ENCODE measurements around the gene PDS5B.

Gene PDS5B

DNA sequence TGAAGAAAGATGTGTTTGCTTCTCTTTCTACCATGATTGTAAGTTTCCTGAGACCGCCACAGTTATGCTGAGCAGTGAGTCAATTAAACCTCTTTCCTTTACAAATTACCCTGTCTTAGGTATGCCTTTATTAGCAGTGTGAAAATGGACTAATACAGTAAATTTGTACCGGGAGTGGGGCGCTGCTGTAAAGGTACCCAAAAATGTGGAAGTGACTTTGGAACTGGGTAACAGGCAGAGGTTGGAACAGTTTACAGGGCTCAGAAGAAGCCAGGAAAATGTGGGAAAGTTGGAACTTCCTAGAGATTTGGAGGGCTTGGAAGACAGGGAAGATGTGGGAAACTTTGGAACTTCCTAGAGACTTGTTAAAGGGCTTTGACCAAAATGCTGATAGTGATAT, 9.2 kb upstream of the PDS5B start:
- no peaks in the 10 kb centered on the region for H3K27me3 Mint-ChIP-seq
- H3K36me3 Mint-ChIP-seq (ENCODE audit: low read depth) = no peaks in the 10 kb centered on the region
- peaks cover 25% of the 10 kb centered on the region for H3K9me3 Mint-ChIP-seq
- H3K27ac Mint-ChIP-seq = no peak overlapping the region
- intact Hi-C loops (cut with micrococcal nuclease) = no loop called here
- no peaks in the 10 kb centered on the region for H3K4me1 Mint-ChIP-seq (ENCODE audit: low read depth)
- H3K4me3 Mint-ChIP-seq = no peak overlapping the region

DNA sequence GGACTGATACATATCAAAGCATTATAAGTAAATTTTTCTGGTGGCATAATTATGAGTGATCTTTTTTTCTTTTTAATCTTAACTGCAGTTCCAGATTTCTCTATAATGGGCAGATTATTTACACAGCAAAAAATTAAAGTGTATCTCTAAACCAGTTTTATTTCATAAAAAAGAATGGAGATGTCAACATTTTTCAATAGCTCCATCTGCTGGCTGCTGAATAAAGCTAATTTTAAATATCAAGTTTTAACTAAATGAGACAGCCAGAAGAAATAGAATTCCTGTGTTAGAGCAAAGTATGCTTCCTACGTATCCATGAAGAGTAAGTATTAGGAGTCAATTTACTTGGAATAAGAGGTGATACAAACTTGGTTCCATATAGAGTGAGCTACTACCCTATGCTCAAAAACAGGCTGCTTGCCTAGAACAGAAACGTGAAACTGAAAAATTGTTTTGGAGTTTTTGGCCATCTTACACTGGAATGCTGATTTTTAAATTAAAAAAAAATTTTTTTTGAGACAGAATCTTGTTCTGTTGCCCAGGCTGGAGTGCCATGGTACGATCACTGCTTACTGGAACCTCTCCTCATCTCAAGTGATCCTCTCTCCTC, 5.0 kb upstream of the PDS5B start:
- no peak overlapping the region for H3K27ac Mint-ChIP-seq
- peaks cover 7% of the 10 kb centered on the region for H3K4me1 Mint-ChIP-seq (ENCODE audit: low read depth)
- H3K4me3 Mint-ChIP-seq = no peak overlapping the region
- H3K27me3 Mint-ChIP-seq = peaks cover 8% of the 10 kb centered on the region
- intact Hi-C loops (cut with micrococcal nuclease) = loop anchor here (2.0 to 5.0 kb wide), 4 partner anchors 44 to 334 kb away; partner anchors contain the start of gene N4BP2L2
- H3K9me3 Mint-ChIP-seq = peaks cover 25% of the 10 kb centered on the region
- no peaks in the 10 kb centered on the region for H3K36me3 Mint-ChIP-seq (ENCODE audit: low read depth)

DNA sequence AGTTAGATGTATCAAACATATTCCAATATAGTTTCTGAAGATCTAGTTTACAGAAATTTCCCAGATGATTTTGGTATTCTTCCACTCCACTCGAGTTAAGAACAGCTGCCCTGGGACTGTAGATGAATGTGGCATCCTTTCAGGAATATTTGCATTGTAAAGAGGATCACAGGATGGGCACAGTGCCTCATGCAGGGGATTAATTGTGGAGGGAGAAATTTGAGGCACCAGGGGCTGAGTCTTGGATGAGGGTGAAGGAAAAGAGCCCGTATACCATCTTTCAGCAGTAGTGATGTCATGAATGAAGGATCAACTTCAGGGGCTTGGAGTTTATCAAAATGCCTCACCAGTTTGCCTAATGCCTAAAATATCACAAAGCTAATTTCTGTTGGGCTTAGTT, 4.0 kb upstream of the PDS5B start:
- H3K4me3 Mint-ChIP-seq = no peak overlapping the region
- H3K27ac Mint-ChIP-seq = no peak overlapping the region
- H3K4me1 Mint-ChIP-seq (ENCODE audit: low read depth) = peaks cover 7% of the 10 kb centered on the region
- intact Hi-C loops (cut with micrococcal nuclease) = loop anchor here (5.0 kb wide), 2 partner anchors 45 to 335 kb away; partner anchors contain the start of gene N4BP2L2
- H3K36me3 Mint-ChIP-seq (ENCODE audit: low read depth) = peaks cover 2% of the 10 kb centered on the region
- peaks cover 17% of the 10 kb centered on the region for H3K9me3 Mint-ChIP-seq
- peaks cover 8% of the 10 kb centered on the region for H3K27me3 Mint-ChIP-seq

DNA sequence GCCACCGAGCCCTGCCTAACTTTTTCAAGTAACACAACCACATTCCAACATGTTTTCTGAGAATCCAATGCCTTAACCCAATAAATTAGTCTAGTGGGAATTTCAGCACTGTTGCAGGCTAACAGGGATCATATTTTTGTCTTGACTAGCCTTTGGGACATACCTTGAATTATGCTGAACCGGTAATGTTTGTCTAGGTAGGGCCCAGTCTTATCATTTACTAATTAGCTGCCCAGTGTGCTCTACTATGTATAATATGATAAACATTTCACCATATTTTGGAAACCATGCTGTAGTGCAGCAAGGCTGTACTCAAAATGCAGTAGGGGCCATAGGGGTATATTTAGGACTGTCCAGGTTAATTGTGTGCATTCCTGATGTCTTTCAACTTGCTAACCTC, 3.3 kb upstream of the PDS5B start:
- H3K9me3 Mint-ChIP-seq = peaks cover 10% of the 10 kb centered on the region
- peaks cover 5% of the 10 kb centered on the region for H3K36me3 Mint-ChIP-seq (ENCODE audit: low read depth)
- intact Hi-C loops (cut with micrococcal nuclease) = loop anchor here (5.0 kb wide), 2 partner anchors 46 to 336 kb away; partner anchors contain the start of gene N4BP2L2
- H3K27ac Mint-ChIP-seq = no peak overlapping the region
- no peak overlapping the region for H3K4me3 Mint-ChIP-seq
- H3K27me3 Mint-ChIP-seq = peaks cover 8% of the 10 kb centered on the region
- H3K4me1 Mint-ChIP-seq (ENCODE audit: low read depth) = peaks cover 11% of the 10 kb centered on the region

DNA sequence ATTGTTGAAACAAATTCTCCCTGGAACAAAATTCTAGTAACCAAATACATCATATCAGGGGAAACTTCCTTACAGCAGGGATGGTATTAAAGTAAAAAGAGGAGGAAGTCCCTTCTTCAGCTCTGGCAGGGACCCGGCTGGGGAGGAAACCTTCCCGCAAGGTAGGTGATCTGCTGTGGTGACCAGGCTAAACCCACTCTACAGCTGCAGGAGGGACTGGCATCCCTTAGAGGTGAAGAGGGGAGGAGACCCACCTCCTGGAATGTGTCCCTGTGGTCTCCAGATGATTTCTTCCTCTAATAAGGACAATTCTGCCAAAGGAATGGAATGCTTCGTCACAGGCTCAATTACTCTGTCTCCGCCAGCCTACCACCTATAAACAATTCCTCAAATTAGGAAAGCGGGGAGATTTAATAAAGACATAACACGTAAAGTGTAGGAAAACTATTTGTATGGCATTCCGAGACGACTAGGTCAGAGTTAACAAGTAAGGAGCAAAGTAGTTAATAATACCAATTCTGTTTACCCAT, 637 bp upstream of the PDS5B start:
- intact Hi-C loops (cut with micrococcal nuclease) = loop anchor here (1.0 to 5.0 kb wide), 4 partner anchors 54 to 1142 kb away; no protein-coding TSS in a partner anchor
- H3K9me3 Mint-ChIP-seq = no peaks in the 10 kb centered on the region
- H3K36me3 Mint-ChIP-seq (ENCODE audit: low read depth) = peaks cover 5% of the 10 kb centered on the region
- peak overlapping the region; percentile 81 for H3K4me3 Mint-ChIP-seq
- H3K4me1 Mint-ChIP-seq (ENCODE audit: low read depth) = peaks cover 36% of the 10 kb centered on the region
- peak overlapping the region; percentile 83 for H3K27ac Mint-ChIP-seq
- peaks cover 8% of the 10 kb centered on the region for H3K27me3 Mint-ChIP-seq

DNA sequence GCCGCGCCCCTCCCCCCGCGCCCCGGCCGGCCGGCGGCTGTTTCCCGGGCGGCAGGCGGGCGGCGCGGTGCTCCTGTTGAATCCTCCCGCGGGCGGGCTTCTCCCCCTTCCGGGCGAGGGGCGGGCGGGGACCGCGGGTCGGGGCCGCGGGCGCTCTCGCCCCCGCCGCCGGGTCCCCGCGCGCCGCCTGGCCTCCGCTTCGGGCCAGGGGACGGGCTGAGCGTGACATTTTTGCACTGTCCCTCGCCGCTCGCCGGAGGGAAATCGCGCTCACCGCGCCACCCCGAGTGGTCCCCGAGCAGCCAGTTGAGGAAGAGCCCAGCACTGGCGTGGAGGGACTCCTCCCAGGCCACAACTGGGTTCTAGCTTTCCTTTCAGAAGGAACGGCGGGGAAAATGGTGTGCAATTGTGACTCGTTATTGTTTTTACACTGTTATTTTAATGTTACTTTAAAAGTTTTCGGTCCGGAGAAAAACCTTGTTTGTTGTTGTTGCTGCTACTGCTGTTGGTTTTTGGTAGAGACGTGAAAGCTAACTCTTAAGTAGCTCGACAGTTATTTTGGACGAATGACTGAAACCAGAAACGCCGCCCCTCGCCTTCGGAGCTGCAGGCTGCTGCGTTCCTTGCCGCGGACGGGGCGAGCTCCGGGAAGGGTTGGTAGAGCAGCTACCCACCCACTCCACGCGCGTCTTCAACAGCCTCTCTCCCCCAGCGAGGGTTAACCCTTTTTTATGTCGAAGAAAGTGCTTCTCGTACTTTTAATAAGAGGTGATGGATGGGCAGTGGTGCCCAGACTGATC, 959 bp downstream of the PDS5B start:
- Mint-ChIP-seq H3K9me3 (no peaks in the 10 kb centered on the region), H3K4me1 (ENCODE audit: low read depth) (peaks cover 44% of the 10 kb centered on the region), H3K27ac (peak overlapping the region; percentile 89), H3K4me3 (peak overlapping the region; percentile 92), H3K36me3 (ENCODE audit: low read depth) (peaks cover 5% of the 10 kb centered on the region), H3K27me3 (peaks cover 8% of the 10 kb centered on the region)
- intact Hi-C loops (cut with micrococcal nuclease) = loop anchor here (2.0 to 5.0 kb wide), 3 partner anchors 82 to 1140 kb away; no protein-coding TSS in a partner anchor

DNA sequence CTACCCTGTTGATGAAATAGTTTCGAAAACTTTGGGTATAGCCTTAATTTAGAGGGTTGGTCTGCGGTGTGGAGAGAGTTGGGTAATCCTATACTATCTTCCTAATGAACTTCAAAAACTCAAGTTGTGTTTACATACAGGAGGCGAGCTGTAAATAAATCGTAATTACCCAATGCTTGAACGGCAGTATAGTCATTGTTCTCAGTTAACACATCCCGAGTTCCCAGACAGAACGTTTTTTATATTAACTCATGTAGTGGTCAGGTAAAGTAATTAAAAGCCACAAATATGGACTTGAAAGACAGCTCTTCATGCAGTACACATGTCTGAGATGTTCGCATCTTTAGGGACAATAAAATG, 1.5 kb downstream of the PDS5B start:
- Mint-ChIP-seq H3K4me3 (peak overlapping the region; percentile 92), H3K36me3 (ENCODE audit: low read depth) (peaks cover 5% of the 10 kb centered on the region), H3K27ac (peak overlapping the region; percentile 89), H3K4me1 (ENCODE audit: low read depth) (peaks cover 50% of the 10 kb centered on the region), H3K27me3 (peaks cover 8% of the 10 kb centered on the region), H3K9me3 (no peaks in the 10 kb centered on the region)
- intact Hi-C loops (cut with micrococcal nuclease) = loop anchor here (2.0 to 5.0 kb wide), 3 partner anchors 81 to 1140 kb away; no protein-coding TSS in a partner anchor

DNA sequence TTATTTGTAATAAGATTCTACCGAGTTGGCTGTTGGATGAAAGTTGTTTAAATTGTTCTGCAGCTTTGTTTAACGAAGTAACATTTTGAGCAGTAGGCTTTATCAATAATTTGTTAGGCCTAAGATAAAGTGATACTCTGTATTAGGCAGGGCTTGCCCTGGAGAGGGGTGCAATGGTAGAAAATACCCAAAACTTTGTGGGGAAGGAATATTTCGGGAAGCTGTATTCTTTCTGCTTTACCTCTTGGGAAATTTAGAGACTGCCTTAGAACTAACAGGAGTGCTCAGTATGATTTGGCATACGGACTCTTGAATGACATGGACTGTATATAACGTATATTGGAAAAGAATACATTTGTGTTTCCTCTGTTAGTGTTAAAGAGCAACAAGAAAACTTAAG, 2.5 kb downstream of the PDS5B start:
- H3K27ac Mint-ChIP-seq = no peak overlapping the region
- H3K4me1 Mint-ChIP-seq (ENCODE audit: low read depth) = peaks cover 55% of the 10 kb centered on the region
- peak overlapping the region; percentile 13 for H3K4me3 Mint-ChIP-seq
- no peaks in the 10 kb centered on the region for H3K9me3 Mint-ChIP-seq
- intact Hi-C loops (cut with micrococcal nuclease) = loop anchor here (5.0 kb wide), 2 partner anchors 154 to 1139 kb away; no protein-coding TSS in a partner anchor
- H3K27me3 Mint-ChIP-seq = peaks cover 4% of the 10 kb centered on the region
- peaks cover 5% of the 10 kb centered on the region for H3K36me3 Mint-ChIP-seq (ENCODE audit: low read depth)

DNA sequence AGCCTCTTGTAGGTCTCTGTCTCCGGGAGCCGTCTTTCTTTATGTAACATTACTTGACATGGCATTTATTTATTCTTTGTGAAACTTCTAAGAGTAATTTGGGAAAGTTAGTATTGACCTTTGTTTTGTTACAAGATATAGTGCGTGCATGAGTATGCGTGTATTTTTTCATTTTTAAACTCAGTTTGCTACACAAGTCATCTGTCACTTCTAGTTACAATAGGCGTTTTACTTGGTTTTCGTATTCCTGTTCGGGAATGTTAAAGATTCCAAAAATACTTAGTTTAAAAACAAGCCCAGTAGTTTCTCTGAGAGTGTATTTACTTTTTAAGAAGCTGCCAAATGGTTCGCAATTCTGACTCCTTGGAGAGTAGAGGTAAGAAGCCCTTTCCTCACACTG, 3.2 kb downstream of the PDS5B start:
- Mint-ChIP-seq H3K4me1 (ENCODE audit: low read depth) (peaks cover 62% of the 10 kb centered on the region), H3K9me3 (no peaks in the 10 kb centered on the region), H3K36me3 (ENCODE audit: low read depth) (peaks cover 5% of the 10 kb centered on the region), H3K27ac (no peak overlapping the region), H3K4me3 (no peak overlapping the region), H3K27me3 (peaks cover 3% of the 10 kb centered on the region)
- intact Hi-C loops (cut with micrococcal nuclease) = loop anchor here (5.0 kb wide), 2 partner anchors 153 to 1138 kb away; no protein-coding TSS in a partner anchor

DNA sequence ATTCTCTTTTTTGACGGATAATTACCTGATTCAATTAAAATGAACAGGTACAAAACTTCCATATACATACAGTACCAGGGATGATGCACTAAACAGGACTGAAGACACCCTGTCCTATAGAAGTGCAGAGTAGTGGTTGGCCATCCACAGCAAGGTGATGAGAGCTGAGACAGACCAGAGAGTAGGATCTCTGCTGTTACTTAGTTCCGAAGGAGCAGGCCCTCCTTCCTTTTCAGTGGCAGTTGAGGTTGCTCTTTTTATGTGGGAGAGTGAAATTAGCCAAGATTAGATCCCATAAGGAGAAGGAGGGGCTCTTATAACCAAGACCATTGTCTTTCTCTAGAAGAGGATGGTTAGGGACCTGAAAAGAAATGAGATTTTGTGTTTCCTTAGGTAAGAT, 4.0 kb downstream of the PDS5B start:
- H3K9me3 Mint-ChIP-seq = no peaks in the 10 kb centered on the region
- H3K27me3 Mint-ChIP-seq = no peaks in the 10 kb centered on the region
- peaks cover 60% of the 10 kb centered on the region for H3K4me1 Mint-ChIP-seq (ENCODE audit: low read depth)
- intact Hi-C loops (cut with micrococcal nuclease) = no loop called here
- H3K4me3 Mint-ChIP-seq = no peak overlapping the region
- no peak overlapping the region for H3K27ac Mint-ChIP-seq
- H3K36me3 Mint-ChIP-seq (ENCODE audit: low read depth) = peaks cover 5% of the 10 kb centered on the region

DNA sequence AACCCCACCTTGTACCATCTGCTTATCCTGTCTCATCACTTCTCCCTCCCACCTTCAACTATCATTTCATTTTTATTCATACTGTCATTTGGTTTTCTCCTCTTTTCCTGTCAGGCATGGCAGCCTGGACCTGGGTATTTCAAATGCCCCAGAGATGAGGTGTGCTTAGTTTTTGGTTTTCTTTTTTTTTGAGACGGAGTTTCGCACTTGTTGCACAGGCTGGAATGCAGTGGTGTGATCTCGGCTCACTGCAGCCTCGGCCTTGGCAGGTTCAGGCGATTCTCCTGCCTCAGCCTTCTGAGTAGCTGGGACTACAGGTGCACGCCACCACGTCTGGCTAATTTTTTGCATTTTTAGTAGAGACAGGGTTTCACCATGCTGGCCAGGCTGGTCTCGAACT, 5.8 kb downstream of the PDS5B start:
- H3K4me1 Mint-ChIP-seq (ENCODE audit: low read depth) = peaks cover 54% of the 10 kb centered on the region
- intact Hi-C loops (cut with micrococcal nuclease) = no loop called here
- H3K4me3 Mint-ChIP-seq = no peak overlapping the region
- no peaks in the 10 kb centered on the region for H3K27me3 Mint-ChIP-seq
- peaks cover 5% of the 10 kb centered on the region for H3K36me3 Mint-ChIP-seq (ENCODE audit: low read depth)
- no peak overlapping the region for H3K27ac Mint-ChIP-seq
- no peaks in the 10 kb centered on the region for H3K9me3 Mint-ChIP-seq

DNA sequence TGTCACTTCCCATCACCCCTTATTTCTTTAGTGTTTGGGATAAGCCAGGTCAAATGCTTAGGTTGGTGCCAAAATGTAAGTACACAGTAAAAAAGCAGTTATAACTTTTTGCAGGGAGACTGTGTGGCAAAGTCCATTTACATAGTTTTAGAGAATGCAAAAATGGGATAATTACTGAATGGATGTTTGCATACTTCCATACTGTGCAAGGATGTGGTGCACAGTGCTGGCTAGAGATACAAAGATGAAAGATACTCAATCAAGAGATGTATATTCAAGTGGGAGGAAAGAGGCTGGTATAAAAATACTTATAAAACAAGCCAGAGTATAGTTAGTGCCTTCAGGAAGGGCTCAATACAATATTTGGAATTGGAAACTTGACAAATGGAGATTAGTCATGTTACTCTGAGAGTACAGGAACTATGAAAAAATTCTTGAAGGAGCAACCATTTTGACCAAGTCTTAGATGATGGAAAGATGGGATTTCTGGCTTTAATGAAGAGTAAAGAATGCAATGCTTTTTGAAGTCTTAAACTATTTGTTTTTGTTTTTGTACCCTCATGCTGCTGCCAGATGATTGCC, 8.0 kb downstream of the PDS5B start:
- H3K36me3 Mint-ChIP-seq (ENCODE audit: low read depth) = no peaks in the 10 kb centered on the region
- intact Hi-C loops (cut with micrococcal nuclease) = no loop called here
- no peaks in the 10 kb centered on the region for H3K27me3 Mint-ChIP-seq
- H3K9me3 Mint-ChIP-seq = no peaks in the 10 kb centered on the region
- peaks cover 38% of the 10 kb centered on the region for H3K4me1 Mint-ChIP-seq (ENCODE audit: low read depth)
- H3K27ac Mint-ChIP-seq = no peak overlapping the region
- H3K4me3 Mint-ChIP-seq = no peak overlapping the region

DNA sequence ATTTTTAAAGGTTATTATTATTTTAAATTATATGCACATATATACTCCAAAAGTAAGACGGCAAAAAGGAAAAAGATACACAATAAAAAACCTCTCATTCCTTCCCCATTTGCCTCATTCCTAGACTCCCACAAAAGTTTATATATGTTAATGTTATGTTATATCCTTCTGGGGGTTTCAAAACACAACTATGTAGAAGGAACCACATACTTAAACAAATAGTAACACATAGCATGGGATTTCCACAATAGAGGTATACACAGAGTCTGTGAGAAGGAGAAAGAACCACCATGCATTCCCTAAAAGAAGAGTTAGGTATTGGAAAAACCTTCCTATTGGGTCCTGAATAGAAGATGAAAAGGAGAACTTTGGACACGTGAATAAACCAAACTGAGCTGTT, 9.1 kb downstream of the PDS5B start:
- H3K4me1 Mint-ChIP-seq (ENCODE audit: low read depth) = peaks cover 35% of the 10 kb centered on the region
- intact Hi-C loops (cut with micrococcal nuclease) = no loop called here
- H3K36me3 Mint-ChIP-seq (ENCODE audit: low read depth) = no peaks in the 10 kb centered on the region
- no peak overlapping the region for H3K4me3 Mint-ChIP-seq
- H3K27ac Mint-ChIP-seq = no peak overlapping the region
- H3K9me3 Mint-ChIP-seq = no peaks in the 10 kb centered on the region
- H3K27me3 Mint-ChIP-seq = no peaks in the 10 kb centered on the region

DNA sequence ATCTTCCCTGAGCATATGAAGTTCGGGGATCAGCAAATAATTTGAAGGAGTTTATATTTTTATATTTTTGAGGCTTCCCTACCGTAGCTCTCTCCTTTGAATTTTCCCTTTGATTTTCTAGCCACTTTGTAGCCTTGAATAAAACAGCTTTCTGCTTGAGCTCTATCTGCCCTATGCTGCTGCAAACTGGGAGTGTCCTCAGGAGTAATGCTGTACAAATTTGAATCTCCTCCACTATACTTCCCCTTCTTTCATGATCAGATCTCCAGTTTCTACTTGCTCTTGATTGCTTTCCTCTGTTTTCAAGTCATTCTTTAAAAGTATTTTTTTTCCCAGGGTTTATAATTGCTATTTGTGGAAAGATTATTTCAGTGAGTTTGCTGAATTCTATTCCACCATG, 14.6 kb downstream of the PDS5B start:
- intact Hi-C loops (cut with micrococcal nuclease) = no loop called here
- peaks cover 27% of the 10 kb centered on the region for H3K4me1 Mint-ChIP-seq (ENCODE audit: low read depth)
- H3K9me3 Mint-ChIP-seq = peaks cover 13% of the 10 kb centered on the region
- no peaks in the 10 kb centered on the region for H3K36me3 Mint-ChIP-seq (ENCODE audit: low read depth)
- peak overlapping the region; percentile 22 for H3K27ac Mint-ChIP-seq
- H3K27me3 Mint-ChIP-seq = no peaks in the 10 kb centered on the region
- no peak overlapping the region for H3K4me3 Mint-ChIP-seq
